OCI-LY7 (cell line): ENCODE data around the gene PLEK2. TPM values are rescaled to one million over a fixed set of nuclear protein-coding genes. Genes with fewer than 3 reads are reported as not detected.

Experiments used
- BruUV-seq: library from RNA; stranded (reverse); fragments of 400-500 nt; replicated peaks from 2 replicates; lab custom pipeline; 2021; lab: Mats Ljungman, UMichigan
- CTCF ChIA-PET: fragments of 300-600 bp; sonication (Branson Sonifier 250); formaldehyde crosslinking; loops from one replicate; lab custom pipeline; 2022; ENCODE audit warnings: antibody characterized with exemption; ENCODE audit not compliant: unreplicated experiment; lab: Charles Lee
- POLR2A ChIA-PET: fragments of 300-600 bp; sonication (Branson Sonifier 250); formaldehyde crosslinking; loops from one replicate; lab custom pipeline; 2022; ENCODE audit warnings: antibody characterized with exemption; lab: Charles Lee
- DNase-seq: peaks from one replicate; pipeline ENCODE4 v3.0.0-alpha.2; 2015; ENCODE audit warnings: low spot score
- H2AFZ ChIP-seq: fragments of 200-600 bp; sonication (generic), shearing (Covaris generic); 2 replicates; pipeline ENCODE4 v1.6.1; 2014; ENCODE audit warnings: mild to moderate bottlenecking, antibody characterized with exemption, low read length, moderate library complexity
- H3K27ac ChIP-seq: fragments of 200-600 bp; sonication (generic); 2 replicates; pipeline ENCODE4 v1.5.1; 2014; ENCODE audit warnings: mixed run types, low read depth, mild to moderate bottlenecking, moderate library complexity, low read length, inconsistent platforms; ENCODE audit not compliant: poor library complexity, severe bottlenecking
- H3K36me3 ChIP-seq: fragments of 200-600 bp; sonication (generic); 2 replicates; pipeline ENCODE4 v1.6.1; 2014; ENCODE audit warnings: mild to moderate bottlenecking, antibody characterized with exemption, low read length, moderate library complexity, mixed read lengths; ENCODE audit not compliant: insufficient read depth
- H3K4me1 ChIP-seq: fragments of 200-600 bp; sonication (generic); 2 replicates; pipeline ENCODE4 v1.5.1; 2014; ENCODE audit warnings: mild to moderate bottlenecking, low read length; ENCODE audit not compliant: insufficient read depth, poor library complexity, severe bottlenecking
- H3K4me2 ChIP-seq: fragments of 200-600 bp; sonication (generic); 2 replicates; pipeline ENCODE4 v1.6.1; 2014; ENCODE audit warnings: mild to moderate bottlenecking, low read length
- H3K4me3 ChIP-seq: fragments of 200-600 bp; sonication (generic); 2 replicates; pipeline ENCODE4 v1.5.1; 2014; ENCODE audit warnings: mild to moderate bottlenecking, low read depth, low read length; ENCODE audit not compliant: poor library complexity, severe bottlenecking
- H3K79me2 ChIP-seq: fragments of 200-600 bp; sonication (generic); 2 replicates; pipeline ENCODE4 v1.6.1; 2016; ENCODE audit warnings: low read depth, mild to moderate bottlenecking, low read length, moderate library complexity, mixed read lengths; ENCODE audit not compliant: insufficient read depth
- H3K9me2 ChIP-seq: fragments of 200-600 bp; sonication (generic); 2 replicates; pipeline ENCODE4 v1.6.1; 2016; ENCODE audit warnings: mild to moderate bottlenecking, low read length, mixed read lengths; ENCODE audit not compliant: insufficient read depth
- H3K9me3 ChIP-seq: fragments of 200-600 bp; sonication (generic); 2 replicates; pipeline ENCODE4 v1.6.1; 2014; ENCODE audit warnings: mild to moderate bottlenecking, mixed run types, low read length, mixed read lengths
- H4K20me1 ChIP-seq: fragments of 200-600 bp; sonication (generic); 2 replicates; pipeline ENCODE4 v1.6.1; 2014; ENCODE audit warnings: mild to moderate bottlenecking, antibody characterized with exemption, low read length, moderate library complexity, mixed read lengths; ENCODE audit not compliant: insufficient read depth
- EZH2phosphoT487 ChIP-seq: fragments of 200-600 bp; sonication (generic); IDR thresholded peaks from 2 replicates; pipeline ENCODE4 v1.6.1; 2018; ENCODE audit warnings: low read depth, borderline replicate concordance, mild to moderate bottlenecking, mixed run types, antibody characterized with exemption, low read length, moderate library complexity, mixed read lengths
- intact Hi-C: fragments of 100-400 bp; cut with micrococcal nuclease; formaldehyde crosslinking; loops from one replicate; pipeline ENCODE4 v1.10.0; 2022; ENCODE audit not compliant: unreplicated experiment
- total RNA-seq, 2 experiments: library from RNA; depleted of rRNA in 1 of 2; stranded (reverse); fragments of >200 nt in 1 of 2; shearing (Covaris generic) in 1 of 2; gene quantifications; 2 replicates each; pipeline ENCODE4 v1.2.3, GENCODE V29; 2014 to 2022
- TF ChIP-seq, protein P1 (sequence below): fragments of 200-600 bp; sonication (generic); conservative IDR thresholded peaks from 2 replicates; pipeline ENCODE4 v1.5.1; 2014; ENCODE audit warnings: mild to moderate bottlenecking, antibody characterized with exemption, low read length, moderate library complexity, mixed read lengths

The PLEK2 gene
- total RNA-seq, 2 experiments from 2014 or later, result not detected

DNA sequence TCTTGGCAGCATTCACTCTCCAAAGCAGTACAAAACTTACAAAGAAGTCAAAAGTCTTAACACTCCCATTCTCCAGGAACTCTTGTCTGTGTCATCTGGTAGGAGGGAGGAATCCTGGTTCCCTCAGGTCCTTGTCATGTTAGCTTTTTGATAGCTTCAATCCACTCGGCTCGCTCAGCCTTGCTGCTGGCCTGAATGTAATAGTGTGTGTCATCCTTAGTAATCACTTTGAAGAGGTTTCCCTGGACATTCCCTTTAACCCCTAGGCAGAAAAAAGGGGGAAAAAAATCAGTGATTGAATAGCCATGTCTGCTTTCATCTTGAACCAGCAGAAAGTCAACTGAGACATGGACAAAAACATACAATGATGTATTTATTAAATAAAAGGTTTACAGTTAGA, 24.8 kb downstream of the PLEK2 start:
- no peak for DNase-seq
- Histone ChIP-seq H3K9me2 (no peaks in the 10 kb centered on the region), H3K4me3 (no peak overlapping the region), H3K4me2 (no peak overlapping the region), H4K20me1 (0 out of 2 replicates have a peak, but pooled peaks cover 3% of the 10 kb centered on the region), H3K9me3 (no peaks in the 10 kb centered on the region), H2AFZ (no peak overlapping the region), H3K36me3 (peaks cover 62% of the 10 kb centered on the region), H3K4me1 (no peaks in the 10 kb centered on the region), H3K79me2 (no peaks in the 10 kb centered on the region), H3K27ac (no peak overlapping the region)
- intact Hi-C loops, result no loop called here
- no TSS peak for BruUV-seq
- ChIA-PET CTCF (no interaction called here), POLR2A (interaction anchor here (1.2 kb wide), 1 partner anchor 27 kb away, joined by 3 read pairs; the partner anchor contains the start of gene ATP6V1D)
- TF ChIP-seq EZH2phosphoT487, result no peak
- TF ChIP-seq, protein P1, sequence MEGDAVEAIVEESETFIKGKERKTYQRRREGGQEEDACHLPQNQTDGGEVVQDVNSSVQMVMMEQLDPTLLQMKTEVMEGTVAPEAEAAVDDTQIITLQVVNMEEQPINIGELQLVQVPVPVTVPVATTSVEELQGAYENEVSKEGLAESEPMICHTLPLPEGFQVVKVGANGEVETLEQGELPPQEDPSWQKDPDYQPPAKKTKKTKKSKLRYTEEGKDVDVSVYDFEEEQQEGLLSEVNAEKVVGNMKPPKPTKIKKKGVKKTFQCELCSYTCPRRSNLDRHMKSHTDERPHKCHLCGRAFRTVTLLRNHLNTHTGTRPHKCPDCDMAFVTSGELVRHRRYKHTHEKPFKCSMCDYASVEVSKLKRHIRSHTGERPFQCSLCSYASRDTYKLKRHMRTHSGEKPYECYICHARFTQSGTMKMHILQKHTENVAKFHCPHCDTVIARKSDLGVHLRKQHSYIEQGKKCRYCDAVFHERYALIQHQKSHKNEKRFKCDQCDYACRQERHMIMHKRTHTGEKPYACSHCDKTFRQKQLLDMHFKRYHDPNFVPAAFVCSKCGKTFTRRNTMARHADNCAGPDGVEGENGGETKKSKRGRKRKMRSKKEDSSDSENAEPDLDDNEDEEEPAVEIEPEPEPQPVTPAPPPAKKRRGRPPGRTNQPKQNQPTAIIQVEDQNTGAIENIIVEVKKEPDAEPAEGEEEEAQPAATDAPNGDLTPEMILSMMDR, result no peak

GRCh38 chr14:67385618-67386017, 26.3 kb downstream of the PLEK2 start:
- H3K9me2 ChIP-seq, result no peaks in the 10 kb centered on the region
- no peak for DNase-seq
- no peak for TF ChIP-seq EZH2phosphoT487
- TF ChIP-seq, protein P1, result no peak
- POLR2A ChIA-PET, result interaction anchor here (0.9 kb wide), 1 partner anchor 16 kb away, joined by 4 read pairs; no protein-coding TSS in a partner anchor
- H3K36me3 ChIP-seq, result peaks cover 78% of the 10 kb centered on the region
- no peak overlapping the region for H3K4me2 ChIP-seq
- H4K20me1 ChIP-seq, result 0 out of 2 replicates have a peak, but pooled peaks cover 3% of the 10 kb centered on the region
- intact Hi-C loops, result no loop called here
- no peak overlapping the region for H3K27ac ChIP-seq
- no peaks in the 10 kb centered on the region for H3K9me3 ChIP-seq
- H3K4me1 ChIP-seq, result no peaks in the 10 kb centered on the region
- no TSS peak for BruUV-seq
- H2AFZ ChIP-seq, result no peak overlapping the region
- H3K79me2 ChIP-seq, result no peaks in the 10 kb centered on the region
- no peak overlapping the region for H3K4me3 ChIP-seq
- CTCF ChIA-PET, result no interaction called here

GRCh38 chr14:67385120-67385519, 26.8 kb downstream of the PLEK2 start:
- H3K4me2 ChIP-seq, result no peak overlapping the region
- peaks cover 83% of the 10 kb centered on the region for H3K36me3 ChIP-seq
- no peaks in the 10 kb centered on the region for H3K79me2 ChIP-seq
- H3K4me3 ChIP-seq, result no peak overlapping the region
- no peak overlapping the region for H2AFZ ChIP-seq
- no TSS peak for BruUV-seq
- ChIA-PET POLR2A (interaction anchor here (0.6 kb wide), 1 partner anchor 13 kb away, joined by 4 read pairs; no protein-coding TSS in a partner anchor), CTCF (no interaction called here)
- no peaks in the 10 kb centered on the region for H3K9me3 ChIP-seq
- 0 out of 2 replicates have a peak, but pooled peaks cover 3% of the 10 kb centered on the region for H4K20me1 ChIP-seq
- DNase-seq, result no peak
- no peak overlapping the region for H3K27ac ChIP-seq
- intact Hi-C loops, result no loop called here
- TF ChIP-seq, protein P1, result no peak
- TF ChIP-seq EZH2phosphoT487, result no peak
- H3K4me1 ChIP-seq, result no peaks in the 10 kb centered on the region
- H3K9me2 ChIP-seq, result no peaks in the 10 kb centered on the region
